Gastrocnemius medialis (tissue), 4 donors: ENCODE data around the gene FARS2. TPM values are rescaled to one million over a fixed set of nuclear protein-coding genes. Genes with fewer than 3 reads are reported as not detected.
A peak's percentile ranks its signal among the peaks of the same experiment; 100 is the strongest.

Experiments
- ATAC-seq, 2 donors: fragments of 150-250 bp; one replicate each; pipeline ENCODE4 v1.9.1; 2016
- DNase-seq, 2 donors: peaks; one replicate each; pipeline ENCODE4 v3.0.0-alpha.2; 2019
- H3K27ac ChIP-seq, 4 donors: fragments of 200-600 bp; sonication (generic); 1 replicate in 1 of 4; 2 replicates in 3 of 4; pipeline ENCODE4 v1.5.1; 2016 to 2018; ENCODE audit warnings: mild to moderate bottlenecking in 2 of 4, moderate library complexity in 1 of 4
- H3K27me3 ChIP-seq, 3 donors: fragments of 200-600 bp; sonication (generic) in 2 of 3; 1 replicate in 1 of 3; 2 replicates in 2 of 3; pipeline versions ENCODE4 v1.5.1 to v1.6.0; 2016 to 2019; ENCODE audit warnings: mild to moderate bottlenecking in 1 of 3, moderate library complexity in 1 of 3
- H3K36me3 ChIP-seq, 2 donors: fragments of 200-600 bp; sonication (generic) in 1 of 2; one replicate each; pipeline ENCODE4 v1.5.1; 2017 to 2018
- H3K4me1 ChIP-seq, 2 donors: fragments of 200-600 bp; sonication (generic) in 1 of 2; one replicate each; pipeline ENCODE4 v1.5.1; 2016 to 2017; ENCODE audit warnings: mild to moderate bottlenecking in 2 of 2
- H3K4me3 ChIP-seq, 4 donors: fragments of 200-600 bp; sonication (generic) in 3 of 4; 1 replicate in 1 of 4; 2 replicates in 3 of 4; pipeline ENCODE4 v1.5.1; 2016 to 2019; ENCODE audit warnings: mild to moderate bottlenecking in 2 of 4
- H3K9me3 ChIP-seq, 3 donors: fragments of 200-600 bp; sonication (generic) in 2 of 3; 1 replicate in 1 of 3; 2 replicates in 2 of 3; pipeline ENCODE4 v1.5.1; 2016 to 2019
- POLR2A ChIP-seq, 2 donors: fragments of 450-650 bp; IDR thresholded peaks; one replicate each; pipeline ENCODE4 v1.6.1; 2017; ENCODE audit warnings: antibody characterized with exemption in 2 of 2, mild to moderate bottlenecking in 2 of 2, moderate library complexity in 2 of 2
- in situ Hi-C, 4 donors: fragments of 200-750 bp; cut with MboI; loops; one replicate each; pipeline versions ENCODE4 v1.15.0 to v1.8.0; 2017; ENCODE audit warnings: low sequenced_read_pairs in 4 of 4
- intact Hi-C: fragments of 100-400 bp; cut with DNase I; formaldehyde crosslinking; loops from one replicate; pipeline ENCODE4 v1.15.1; 2023; ENCODE audit warnings: low total_unique reads
- total RNA-seq, 4 donors: library from RNA; depleted of rRNA; stranded (reverse); fragments of >200 nt; gene quantifications; one replicate each; pipeline versions ENCODE4 v1.1.0 to v1.2.3, GENCODE V29; 2016
- TF ChIP-seq, protein P1 (sequence below), 5 experiments: fragments of 450-650 bp in 3 of 5; fragments of 200-600 bp in 2 of 5; sonication (generic) in 2 of 5; IDR thresholded peaks in 4 of 5; conservative IDR thresholded peaks in 1 of 5; 1 replicate in 4 of 5; 2 replicates in 1 of 5; pipeline ENCODE4 v1.5.1; 2016 to 2019; ENCODE audit warnings: antibody characterized with exemption in 5 of 5, mild to moderate bottlenecking in 3 of 5, moderate library complexity in 3 of 5

Gene FARS2
- total RNA-seq = 10 to 100 TPM; 13.6 to 24.0 (median 15.8) TPM

DNA sequence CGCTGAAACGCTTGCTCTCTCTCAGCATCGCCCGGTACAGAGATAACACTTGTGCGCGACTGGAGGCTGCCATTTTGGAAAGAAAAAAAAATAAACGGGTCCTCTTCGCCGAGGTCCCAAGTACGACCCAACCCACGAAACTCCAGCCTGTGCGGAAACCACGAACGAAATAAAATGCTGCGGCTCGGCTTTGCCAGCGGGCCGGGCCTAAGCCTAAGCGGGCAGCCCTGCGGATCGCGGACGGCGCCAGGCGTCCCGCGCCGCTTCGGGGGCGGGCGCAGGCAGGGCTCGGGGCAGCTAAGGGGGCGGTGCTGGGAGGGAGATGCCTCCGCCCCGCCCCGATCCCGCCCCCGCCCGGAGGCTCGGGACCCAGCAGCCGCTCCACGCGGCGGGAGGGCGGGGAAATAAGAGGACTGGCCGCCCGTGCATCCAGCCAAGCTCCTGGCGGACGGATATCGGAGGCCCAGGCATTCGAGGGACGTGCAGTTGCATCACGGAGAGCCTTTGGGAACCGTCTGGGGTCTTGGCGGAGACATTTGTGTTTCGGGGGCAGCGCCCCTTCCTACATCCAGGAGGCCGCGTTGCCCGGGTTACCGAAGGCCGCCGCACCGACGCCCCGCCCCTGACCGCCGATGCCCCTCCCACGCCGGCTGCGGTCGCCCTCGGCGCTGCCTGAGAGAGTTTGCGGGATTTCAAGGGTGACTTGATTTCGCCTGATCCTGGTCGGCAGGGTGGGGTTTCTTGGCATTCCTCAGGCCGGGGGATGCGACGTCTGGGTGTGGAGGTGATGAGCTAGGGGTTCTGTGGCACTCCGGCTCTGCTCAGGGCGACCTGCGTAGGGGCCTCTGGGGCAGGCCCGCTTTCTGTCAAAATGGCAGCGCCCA, at the start of gene FARS2, which contains the start of gene LYRM4:
Gene FARS2, plus strand, starts transcription at position 853 of the 884 bp plus-strand sequence.
Gene LYRM4, minus strand, starts transcription at position 290 of the 884 bp plus-strand sequence. Its CDS starts 217 bp downstream, at position 73.
- TF ChIP-seq POLR2A (IDR thresholded peaks at IDR 0.05) = peak; percentile 60 to 68
- TF ChIP-seq, protein P1, sequence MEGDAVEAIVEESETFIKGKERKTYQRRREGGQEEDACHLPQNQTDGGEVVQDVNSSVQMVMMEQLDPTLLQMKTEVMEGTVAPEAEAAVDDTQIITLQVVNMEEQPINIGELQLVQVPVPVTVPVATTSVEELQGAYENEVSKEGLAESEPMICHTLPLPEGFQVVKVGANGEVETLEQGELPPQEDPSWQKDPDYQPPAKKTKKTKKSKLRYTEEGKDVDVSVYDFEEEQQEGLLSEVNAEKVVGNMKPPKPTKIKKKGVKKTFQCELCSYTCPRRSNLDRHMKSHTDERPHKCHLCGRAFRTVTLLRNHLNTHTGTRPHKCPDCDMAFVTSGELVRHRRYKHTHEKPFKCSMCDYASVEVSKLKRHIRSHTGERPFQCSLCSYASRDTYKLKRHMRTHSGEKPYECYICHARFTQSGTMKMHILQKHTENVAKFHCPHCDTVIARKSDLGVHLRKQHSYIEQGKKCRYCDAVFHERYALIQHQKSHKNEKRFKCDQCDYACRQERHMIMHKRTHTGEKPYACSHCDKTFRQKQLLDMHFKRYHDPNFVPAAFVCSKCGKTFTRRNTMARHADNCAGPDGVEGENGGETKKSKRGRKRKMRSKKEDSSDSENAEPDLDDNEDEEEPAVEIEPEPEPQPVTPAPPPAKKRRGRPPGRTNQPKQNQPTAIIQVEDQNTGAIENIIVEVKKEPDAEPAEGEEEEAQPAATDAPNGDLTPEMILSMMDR (IDR thresholded peaks at IDR 0.05 in 4 of 5, conservative IDR thresholded peaks at IDR 0.05 in 1 of 5) = peak in 2 of 5 experiments; percentile 36 to 45
- H3K27ac ChIP-seq = peak within 1 kb of the TSS; percentile 85 to 99 (median 94)
- H3K27me3 ChIP-seq = no peaks in the 10 kb centered on the region
- peak; percentile 64 to 81 for DNase-seq
- H3K4me3 ChIP-seq = peak within 1 kb of the TSS; percentile 58 to 97 (median 86)
- no peaks in the 10 kb centered on the region for H3K36me3 ChIP-seq
- H3K9me3 ChIP-seq = no peaks in the 10 kb centered on the region
- intact Hi-C loops = loop anchor here (2.0 to 10.0 kb wide), 6 partner anchors 41 to 1126 kb away; partner anchors contain the start of genes CDYL and ECI2
- H3K4me1 ChIP-seq = peaks cover 15 to 24% of the 10 kb centered on the region in 2 donors
- in situ Hi-C loops = no loop called here
- peak; percentile 93 to 94 for ATAC-seq

DNA sequence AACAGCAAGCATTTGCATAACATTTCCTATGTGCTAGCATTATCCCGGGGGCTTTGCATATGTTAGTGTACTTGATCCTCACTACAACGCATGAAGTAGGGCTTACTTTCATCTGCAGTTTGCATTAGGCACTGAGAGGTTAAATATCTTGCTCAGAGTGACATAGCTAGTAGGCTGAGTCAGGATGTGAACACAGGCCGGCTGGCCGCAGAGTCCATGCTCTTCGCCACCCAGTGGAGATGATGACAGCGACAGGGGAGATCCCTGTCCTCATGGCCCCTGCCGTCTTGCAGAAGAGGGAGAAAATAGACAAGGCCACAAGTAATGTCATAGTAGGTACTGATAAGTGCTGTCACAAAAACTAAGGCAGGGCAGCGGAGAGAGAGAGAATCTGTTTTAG, 47.5 kb upstream of the FARS2 start:
- Histone ChIP-seq H3K27ac (no peak overlapping the region), H3K4me3 (no peak overlapping the region), H3K36me3 (peaks cover 0 to 5% of the 10 kb centered on the region in 2 donors), H3K4me1 (no peaks in the 10 kb centered on the region), H3K27me3 (no peaks in the 10 kb centered on the region), H3K9me3 (no peaks in the 10 kb centered on the region)
- no peak for DNase-seq
- no peak for ATAC-seq
- no peak for TF ChIP-seq POLR2A (IDR thresholded peaks at IDR 0.05)
- intact Hi-C loops (loop anchor here (1.0 to 5.0 kb wide), 2 partner anchors 89 to 188 kb away; no protein-coding TSS in a partner anchor), in situ Hi-C loops (no loop called here)

DNA sequence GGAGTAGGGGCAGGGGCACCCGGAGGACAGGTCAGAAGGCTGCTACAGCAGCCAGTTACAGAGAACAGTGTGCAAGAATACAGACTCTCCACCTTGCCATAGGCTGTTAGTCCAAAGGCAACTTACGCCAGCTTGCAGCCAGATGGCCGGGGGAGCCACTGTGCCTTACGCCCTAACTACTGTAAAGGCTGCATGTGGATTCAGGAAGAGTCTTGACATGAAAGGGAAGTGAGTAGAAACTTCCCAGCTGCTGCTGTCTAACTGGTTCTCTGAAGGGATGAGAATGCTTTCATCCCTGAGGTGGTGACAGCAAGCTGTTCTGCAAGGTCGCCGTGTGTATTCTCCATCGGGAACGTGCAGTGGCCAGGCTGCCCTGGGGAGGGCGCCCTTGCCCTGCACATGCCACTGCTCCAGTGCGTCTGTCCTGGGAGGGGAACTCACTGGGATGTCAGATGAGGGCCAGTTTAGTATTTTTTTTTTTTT, 46.7 kb upstream of the FARS2 start:
- no peak overlapping the region for H3K4me3 ChIP-seq
- no peaks in the 10 kb centered on the region for H3K27me3 ChIP-seq
- no peak for ATAC-seq
- H3K27ac ChIP-seq = no peak overlapping the region
- in situ Hi-C loops = no loop called here
- no peaks in the 10 kb centered on the region for H3K9me3 ChIP-seq
- DNase-seq = no peak
- no peak for TF ChIP-seq POLR2A (IDR thresholded peaks at IDR 0.05)
- TF ChIP-seq, protein P1 (IDR thresholded peaks at IDR 0.05 in 4 of 5, conservative IDR thresholded peaks at IDR 0.05 in 1 of 5) = peak; percentile 10 to 58 (median 19)
- H3K4me1 ChIP-seq = no peaks in the 10 kb centered on the region
- intact Hi-C loops = loop anchor here (1.0 to 5.0 kb wide), 2 partner anchors 89 to 188 kb away; no protein-coding TSS in a partner anchor
- H3K36me3 ChIP-seq = peaks cover 0 to 5% of the 10 kb centered on the region in 2 donors

DNA sequence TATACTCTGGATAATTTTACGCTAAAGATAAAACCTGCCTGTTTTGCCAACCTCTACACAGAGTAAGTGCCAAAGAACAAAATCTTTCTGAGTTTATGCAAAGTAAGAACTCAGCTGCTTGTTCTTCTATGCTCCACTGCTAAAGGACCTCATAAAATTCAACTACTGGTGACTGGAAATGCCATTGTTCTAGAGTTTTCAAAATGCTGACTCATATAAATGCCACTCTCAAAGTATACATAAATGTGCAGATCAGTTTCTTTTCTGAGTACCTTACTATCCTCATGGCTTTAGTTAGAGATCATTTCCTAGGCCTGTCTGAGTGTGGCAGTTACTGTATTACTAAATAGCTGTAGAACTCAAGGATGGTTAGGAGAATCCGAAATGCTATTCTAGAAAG, 46.2 kb upstream of the FARS2 start:
- in situ Hi-C loops = no loop called here
- Histone ChIP-seq H3K4me1 (no peaks in the 10 kb centered on the region), H3K36me3 (peaks cover 0 to 5% of the 10 kb centered on the region in 2 donors), H3K4me3 (no peak overlapping the region), H3K27me3 (no peaks in the 10 kb centered on the region), H3K9me3 (no peaks in the 10 kb centered on the region), H3K27ac (no peak overlapping the region)
- ATAC-seq = no peak
- DNase-seq = no peak
- TF ChIP-seq, protein P1 (IDR thresholded peaks at IDR 0.05 in 4 of 5, conservative IDR thresholded peaks at IDR 0.05 in 1 of 5) = no peak
- no peak for TF ChIP-seq POLR2A (IDR thresholded peaks at IDR 0.05)
- intact Hi-C loops = no loop called here

DNA sequence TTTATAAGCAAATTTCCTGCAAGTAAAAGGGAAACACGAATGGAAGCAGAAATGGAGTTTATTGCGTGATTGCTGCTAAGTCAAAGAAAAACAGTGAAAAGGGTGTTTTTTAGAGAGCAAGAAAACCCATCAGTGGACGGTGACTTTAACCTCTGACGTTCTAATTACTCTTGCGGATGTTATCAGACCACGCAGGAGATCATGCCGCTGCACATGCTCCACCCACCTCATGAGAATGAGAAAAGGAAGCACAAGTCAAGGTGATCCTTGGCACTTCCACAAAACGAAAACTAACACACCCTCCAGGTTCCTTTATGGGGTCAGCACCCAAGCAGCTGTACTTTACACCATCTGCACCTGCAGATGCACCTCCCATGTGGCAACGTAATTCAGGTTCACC, 45.5 kb upstream of the FARS2 start:
- no peaks in the 10 kb centered on the region for H3K27me3 ChIP-seq
- TF ChIP-seq POLR2A (IDR thresholded peaks at IDR 0.05) = no peak
- TF ChIP-seq, protein P1 (IDR thresholded peaks at IDR 0.05 in 4 of 5, conservative IDR thresholded peaks at IDR 0.05 in 1 of 5) = no peak
- no peak overlapping the region for H3K27ac ChIP-seq
- no peaks in the 10 kb centered on the region for H3K9me3 ChIP-seq
- no peaks in the 10 kb centered on the region for H3K4me1 ChIP-seq
- no peak overlapping the region for H3K4me3 ChIP-seq
- ATAC-seq = no peak
- peaks cover 0 to 5% of the 10 kb centered on the region in 2 donors for H3K36me3 ChIP-seq
- in situ Hi-C loops (no loop called here), intact Hi-C loops (no loop called here)
- DNase-seq = no peak
